Activated CD4-positive, alpha-beta T cell treated with anti-CD3 and anti-CD28 coated beads for 48 hours (primary cell): ENCODE results near the gene IL17D.
"Not testable (repeated sequence)": the region's sequence is repeated elsewhere in the genome, so short reads cannot be mapped to it uniquely, and the experiment has no call there.

Experiments
- DNase-seq: peaks from one replicate; pipeline ENCODE4 v3.0.0-alpha.2; 2020

IL17D gene

DNA sequence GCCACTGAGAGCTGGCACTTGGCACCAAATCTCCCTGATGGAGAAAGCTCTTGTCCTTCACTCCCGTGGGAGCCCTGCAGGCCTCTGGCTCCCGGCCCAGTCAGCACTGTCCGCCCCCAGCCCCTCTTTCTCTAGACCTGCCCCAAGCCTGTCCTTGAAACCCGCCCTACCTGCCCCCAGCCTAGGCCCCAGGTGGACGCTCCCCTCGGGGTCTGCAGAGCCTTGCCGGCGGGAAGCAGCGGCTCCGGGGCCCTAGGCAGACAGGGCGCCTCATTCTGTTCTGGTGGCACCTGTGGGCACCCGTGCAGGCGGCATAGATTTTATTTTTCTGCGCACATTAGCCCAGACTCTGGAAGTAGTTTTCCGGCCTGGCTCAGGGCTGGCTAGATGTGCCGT lies 17.6 kb downstream of the IL17D start:
- DNase-seq = no peak

DNA sequence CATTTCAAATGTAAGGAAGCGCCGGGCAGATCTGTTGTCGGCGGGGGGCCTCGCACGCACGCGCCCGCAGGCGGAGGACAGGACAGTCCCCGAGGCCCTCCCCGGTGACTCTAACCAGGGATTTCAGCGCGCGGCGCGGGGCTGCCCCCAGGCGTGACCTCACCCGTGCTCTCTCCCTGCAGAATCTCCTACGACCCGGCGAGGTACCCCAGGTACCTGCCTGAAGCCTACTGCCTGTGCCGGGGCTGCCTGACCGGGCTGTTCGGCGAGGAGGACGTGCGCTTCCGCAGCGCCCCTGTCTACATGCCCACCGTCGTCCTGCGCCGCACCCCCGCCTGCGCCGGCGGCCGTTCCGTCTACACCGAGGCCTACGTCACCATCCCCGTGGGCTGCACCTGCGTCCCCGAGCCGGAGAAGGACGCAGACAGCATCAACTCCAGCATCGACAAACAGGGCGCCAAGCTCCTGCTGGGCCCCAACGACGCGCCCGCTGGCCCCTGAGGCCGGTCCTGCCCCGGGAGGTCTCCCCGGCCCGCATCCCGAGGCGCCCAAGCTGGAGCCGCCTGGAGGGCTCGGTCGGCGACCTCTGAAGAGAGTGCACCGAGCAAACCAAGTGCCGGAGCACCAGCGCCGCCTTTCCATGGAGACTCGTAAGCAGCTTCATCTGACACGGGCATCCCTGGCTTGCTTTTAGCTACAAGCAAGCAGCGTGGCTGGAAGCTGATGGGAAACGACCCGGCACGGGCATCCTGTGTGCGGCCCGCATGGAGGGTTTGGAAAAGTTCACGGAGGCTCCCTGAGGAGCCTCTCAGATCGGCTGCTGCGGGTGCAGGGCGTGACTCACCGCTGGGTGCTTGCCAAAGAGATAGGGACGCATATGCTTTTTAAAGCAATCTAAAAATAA lies 18.2 kb downstream of the IL17D start:
- DNase-seq = peak; percentile 40

DNA sequence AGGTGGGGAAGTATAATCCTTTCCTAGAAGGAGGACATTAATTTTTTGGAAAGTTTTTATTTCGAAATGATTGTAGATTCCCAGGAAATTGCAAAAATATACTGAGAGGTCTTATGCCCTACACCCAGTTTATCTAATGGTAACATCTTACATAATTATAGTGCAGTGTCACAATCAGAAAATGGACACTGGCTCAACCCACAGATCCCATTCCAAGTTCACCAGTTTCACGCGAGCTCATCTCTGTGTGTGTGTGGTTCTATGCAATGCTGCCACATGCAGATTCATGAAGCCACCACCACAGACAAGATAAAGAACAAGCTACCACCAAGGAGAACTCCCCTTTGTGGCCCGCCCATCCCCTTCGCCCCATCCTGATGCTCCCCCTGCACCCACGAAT lies 24.4 kb downstream of the IL17D start:
- DNase-seq = no peak

DNA sequence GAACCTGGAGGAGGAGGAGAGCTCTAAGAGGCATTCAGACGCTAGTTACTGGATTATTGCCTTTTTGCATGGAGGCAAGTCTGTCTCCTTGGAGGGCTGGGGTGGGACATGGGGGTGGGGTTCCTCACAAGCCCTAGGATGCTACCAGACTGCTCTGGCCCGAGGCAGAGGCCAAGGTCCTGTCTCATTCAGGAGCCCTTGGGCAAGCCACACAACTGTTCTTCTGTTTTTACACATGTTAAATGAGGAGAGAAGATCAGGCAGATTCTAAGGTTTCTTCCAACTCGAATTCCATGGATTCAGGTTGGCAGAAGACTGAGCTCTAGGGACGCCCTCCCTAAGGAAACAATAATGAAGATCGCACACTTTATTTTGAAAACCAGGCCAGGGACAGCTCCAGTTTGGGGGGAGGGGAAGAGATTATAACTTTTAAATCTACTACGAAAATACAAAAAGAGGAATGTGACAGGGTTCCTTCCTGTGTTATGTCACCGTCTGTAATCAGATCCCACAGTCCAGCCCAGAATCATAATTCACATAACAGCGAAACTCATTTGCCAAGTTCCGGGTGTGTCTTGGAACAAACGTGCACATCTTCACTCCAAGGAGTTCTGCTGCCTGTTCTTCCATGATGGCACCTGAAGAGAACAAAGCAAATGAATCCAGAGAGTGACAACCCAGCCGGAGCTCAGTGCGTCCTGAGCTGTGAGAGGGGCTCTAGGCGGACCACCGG lies 25.2 kb downstream of the IL17D start:
- DNase-seq = no peak

- no peak for DNase-seq
Observed at GRCh38 chr13:20729633-20730585, 26.4 kb downstream of the IL17D start.

- DNase-seq = no peak
Observed at GRCh38 chr13:20738616-20739015, 35.1 kb downstream of the IL17D start.

- no peak for DNase-seq
Observed at GRCh38 chr13:20740021-20740420, 36.5 kb downstream of the IL17D start.

DNA sequence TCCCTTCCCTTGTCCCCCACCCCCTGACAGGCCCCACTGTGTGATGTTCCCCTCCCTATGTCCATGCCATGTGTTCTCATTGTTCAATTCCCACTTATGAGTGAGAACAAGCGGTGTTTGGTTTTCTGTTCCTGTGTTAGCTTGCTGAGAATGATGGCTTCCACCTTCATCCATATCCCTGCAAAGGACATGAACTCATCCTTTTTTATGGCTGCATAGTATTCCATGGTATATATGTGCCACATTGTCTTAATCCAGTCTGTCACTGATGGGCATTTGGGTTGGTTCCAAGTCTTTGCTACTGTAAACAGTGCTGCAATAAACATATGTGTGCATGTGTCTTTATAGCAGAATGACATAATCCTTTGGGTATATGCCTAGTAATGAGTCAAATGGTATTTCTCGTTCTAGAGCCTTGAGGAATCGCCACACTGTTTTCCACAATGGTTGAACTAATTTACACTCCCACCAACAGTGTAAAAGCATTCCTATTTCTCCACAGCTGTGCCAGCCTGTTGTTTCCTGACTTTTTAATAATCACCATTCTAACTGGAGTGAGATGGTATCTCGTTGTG lies 40.4 kb downstream of the IL17D start:
- DNase-seq = not testable (repeated sequence)

DNA sequence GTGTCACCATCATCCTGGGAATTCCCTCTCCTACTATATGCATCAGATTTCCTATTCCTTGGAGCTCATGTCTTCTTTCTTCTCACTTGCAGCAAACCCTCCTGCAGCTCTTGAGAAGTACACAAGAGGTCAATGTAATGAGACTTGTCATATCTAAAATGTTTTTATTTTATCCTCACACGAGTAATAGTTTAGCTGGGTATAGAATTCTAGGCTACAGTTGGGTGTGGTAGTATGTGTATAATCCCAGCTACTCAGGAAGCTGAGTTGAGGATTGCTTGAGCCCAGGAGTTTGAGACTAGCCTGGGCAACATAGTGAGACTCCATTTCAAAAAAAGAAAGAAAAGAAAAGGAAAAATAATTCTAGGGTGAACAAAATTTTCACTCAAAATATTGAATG lies 45.9 kb downstream of the IL17D start:
- DNase-seq = no peak

- DNase-seq = no peak
Observed at GRCh38 chr13:20754009-20754408, 50.5 kb downstream of the IL17D start.

DNA sequence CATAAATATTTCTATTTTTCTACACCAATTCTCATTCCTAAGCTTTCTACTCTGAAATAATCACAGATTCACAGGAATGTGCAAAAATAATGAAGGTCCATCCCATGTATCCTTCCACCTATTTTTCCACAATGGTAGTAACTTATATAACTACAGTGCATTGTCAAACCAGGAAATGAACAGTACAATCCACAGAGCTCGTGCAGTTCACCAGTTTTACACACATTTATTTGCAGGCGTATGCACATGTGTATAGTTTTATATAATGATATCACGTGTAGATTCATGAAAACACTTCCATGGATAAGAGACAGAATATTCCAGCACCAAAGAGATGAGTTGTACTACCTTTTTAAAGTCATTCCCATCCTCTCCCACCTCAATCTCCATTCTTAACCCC lies 57.4 kb downstream of the IL17D start:
- no peak for DNase-seq

GRCh38 chr13:20767309-20767943 lies 63.9 kb downstream of the IL17D start:
- DNase-seq = no peak

- DNase-seq = no peak
Observed at GRCh38 chr13:20769091-20769490, 65.6 kb downstream of the IL17D start.

GRCh38 chr13:20769834-20770233 lies 66.3 kb downstream of the IL17D start:
- no peak for DNase-seq
